Measurements from ENCODE around the gene NAA20. TPM values are rescaled to one million over a fixed set of nuclear protein-coding genes. Genes with fewer than 3 reads are reported as not detected.

Gene NAA20
- total RNA-seq, 1 experiment from 2014 or later = 65.6 TPM

- Histone ChIP-seq H3K4me3 (ENCODE audit: low read depth in 2 of 2, low read length in 2 of 2) (no peak overlapping the region), H3K4me1 (ENCODE audit: control insufficient read depth, insufficient read depth, low read length) (peaks cover 9% of the 10 kb centered on the region), H3K36me3 (ENCODE audit: control insufficient read depth, insufficient read depth, low read length) (no peaks in the 10 kb centered on the region), H3K27me3 (ENCODE audit: control insufficient read depth, insufficient read depth, low read length) (no peaks in the 10 kb centered on the region), H3K9me3 (ENCODE audit: control insufficient read depth, insufficient read depth, low read depth, low read length) (no peaks in the 10 kb centered on the region), H3K27ac (ENCODE audit: low read length) (no peak overlapping the region)
- ChIA-PET POLR2A (no interaction called here), CTCF (no interaction called here)
- TF ChIP-seq TCF7L2 (IDR thresholded peaks at IDR 0.05; ENCODE audit: low read depth, low read length) = no peak
- no peak for TF ChIP-seq CTCF (IDR thresholded peaks at IDR 0.05)
- no peak for TF ChIP-seq SIN3A (IDR thresholded peaks at IDR 0.05; ENCODE audit: borderline replicate concordance, insufficient read depth, low read depth, low read length)
- no peak for TF ChIP-seq POLR2AphosphoS5 (IDR thresholded peaks at IDR 0.05; ENCODE audit: low read depth, low read length)
- TF ChIP-seq REST (IDR thresholded peaks at IDR 0.05; ENCODE audit: insufficient read depth in 1 of 2, low read depth in 2 of 2, low read length in 1 of 2) = no peak
- ATAC-seq (no peak), DNase-seq (ENCODE audit: low read depth, low spot score) (no peak)
- in situ Hi-C loops (cut with HindIII; ENCODE audit: low pct_unique_long_range_greater_than_20kb, low sequenced_read_pairs) (no loop called here), intact Hi-C loops (cut with micrococcal nuclease; ENCODE audit: unreplicated experiment) (no loop called here)
- no TSS peak for BruUV-seq (replicated peaks)
These were observed 46.9 kb upstream of the NAA20 start for GRCh38 chr20:19970256-19970765.

- Histone ChIP-seq H3K4me3 (ENCODE audit: low read depth in 2 of 2, low read length in 2 of 2) (no peak overlapping the region), H3K36me3 (ENCODE audit: control insufficient read depth, insufficient read depth, low read length) (no peaks in the 10 kb centered on the region), H3K27ac (ENCODE audit: low read length) (no peak overlapping the region), H3K27me3 (ENCODE audit: control insufficient read depth, insufficient read depth, low read length) (no peaks in the 10 kb centered on the region), H3K9me3 (ENCODE audit: control insufficient read depth, insufficient read depth, low read depth, low read length) (no peaks in the 10 kb centered on the region), H3K4me1 (ENCODE audit: control insufficient read depth, insufficient read depth, low read length) (peaks cover 11% of the 10 kb centered on the region)
- ATAC-seq (no peak), DNase-seq (ENCODE audit: low read depth, low spot score) (no peak)
- TF ChIP-seq REST (IDR thresholded peaks at IDR 0.05; ENCODE audit: insufficient read depth in 1 of 2, low read depth in 2 of 2, low read length in 1 of 2) (no peak), SIN3A (IDR thresholded peaks at IDR 0.05; ENCODE audit: borderline replicate concordance, insufficient read depth, low read depth, low read length) (no peak), POLR2AphosphoS5 (IDR thresholded peaks at IDR 0.05; ENCODE audit: low read depth, low read length) (no peak), TCF7L2 (IDR thresholded peaks at IDR 0.05; ENCODE audit: low read depth, low read length) (no peak), CTCF (IDR thresholded peaks at IDR 0.05) (no peak)
- ChIA-PET CTCF (no interaction called here), POLR2A (interaction anchor here (0.6 kb wide), 3 partner anchors 10 to 491 kb away, joined by 3 to 5 read pairs (median 4); no protein-coding TSS in a partner anchor)
- in situ Hi-C loops (cut with HindIII; ENCODE audit: low pct_unique_long_range_greater_than_20kb, low sequenced_read_pairs) (no loop called here), intact Hi-C loops (cut with micrococcal nuclease; ENCODE audit: unreplicated experiment) (no loop called here)
- no TSS peak for BruUV-seq (replicated peaks)
These were observed 46.0 kb upstream of the NAA20 start for GRCh38 chr20:19971116-19971515.
